SJCRH30 (cell line): ENCODE results near the gene PRRT2. TPM values are rescaled to one million over a fixed set of nuclear protein-coding genes. Genes with fewer than 3 reads are reported as not detected.
"Not testable (repeated sequence)": the region's sequence is repeated elsewhere in the genome, so short reads cannot be mapped to it uniquely, and the experiment has no call there.

Experiments
- DNase-seq, 2 experiments: peaks; one replicate each; pipeline ENCODE4 v3.0.0-alpha.2; 2015 to 2020
- H3K27ac ChIP-seq: fragments of 250-450 bp; sonication (Bioruptor Pico); 2 replicates; pipeline ENCODE4 v1.5.1; 2020; ENCODE audit warnings: mild to moderate bottlenecking, moderate library complexity
- H3K27me3 ChIP-seq: fragments of 250-450 bp; sonication (Bioruptor Pico); 2 replicates; pipeline ENCODE4 v1.5.1; 2020; ENCODE audit warnings: mild to moderate bottlenecking, moderate library complexity
- H3K36me3 ChIP-seq: fragments of 250-450 bp; sonication (Bioruptor Pico); 2 replicates; pipeline ENCODE4 v1.5.1; 2020; ENCODE audit warnings: mild to moderate bottlenecking, moderate library complexity
- H3K4me1 ChIP-seq: fragments of 250-450 bp; sonication (Bioruptor Pico); 2 replicates; pipeline ENCODE4 v1.5.1; 2020; ENCODE audit warnings: mild to moderate bottlenecking, moderate library complexity
- H3K4me3 ChIP-seq: fragments of 250-450 bp; sonication (Bioruptor Pico); 2 replicates; pipeline ENCODE4 v1.5.1; 2020; ENCODE audit warnings: mild to moderate bottlenecking, moderate library complexity
- H3K9me3 ChIP-seq: fragments of 250-450 bp; sonication (Bioruptor Pico); replicated peaks from 2 replicates; pipeline ENCODE4 v1.5.1; 2020; ENCODE audit warnings: mild to moderate bottlenecking, moderate library complexity
- total RNA-seq: library from RNA; depleted of rRNA; stranded (reverse); fragments of >200 nt; shearing (Covaris generic); gene quantifications from 2 replicates; pipeline ENCODE4 v1.2.3, GENCODE V29; 2014; rRNA removed

PRRT2 gene
- total RNA-seq, result 0.81 and 1.5 TPM in 2 replicates

DNA sequence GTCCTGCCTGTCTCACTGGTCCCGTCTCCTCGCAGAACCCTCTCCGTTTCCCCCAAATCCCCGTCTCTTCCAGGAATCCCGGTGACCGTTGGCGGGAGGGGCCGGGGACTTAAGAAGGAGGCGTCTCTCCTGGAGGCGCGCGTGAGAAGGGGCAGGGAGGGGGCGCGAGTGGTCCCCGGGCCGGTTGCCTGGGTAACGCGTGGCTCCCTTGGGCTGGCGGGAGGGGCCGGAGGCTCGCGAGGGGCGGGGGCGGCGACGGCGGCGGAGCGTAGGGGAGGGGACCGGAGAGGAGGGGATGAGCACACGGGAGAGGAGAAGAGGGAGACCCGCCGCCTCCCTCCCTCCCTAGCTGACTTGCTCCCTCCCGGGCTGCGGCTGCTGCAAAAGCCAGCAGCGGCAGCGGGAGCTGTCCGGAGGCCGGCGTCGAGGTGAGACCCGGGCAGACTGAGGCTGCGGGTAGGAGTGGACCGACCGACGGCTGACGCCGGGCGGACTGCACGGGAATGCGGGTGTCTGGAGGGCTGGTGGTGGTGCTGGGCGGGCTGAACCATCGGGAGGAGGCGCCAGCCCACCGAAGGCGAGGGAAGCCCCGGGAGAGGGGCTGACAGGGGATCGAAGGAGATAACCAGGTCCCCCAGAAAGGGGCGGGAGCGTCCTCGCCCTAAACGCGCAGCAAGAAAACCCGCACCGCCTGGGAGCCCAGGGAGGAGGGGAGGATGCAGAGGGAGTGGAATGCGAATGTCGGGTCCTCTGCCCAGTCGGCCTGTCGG lies at the start of gene PRRT2:
Gene PRRT2 (plus strand): TSS at position 298 of the 770 bp plus-strand sequence. CDS start 862 bp downstream, outside the sequence.
- DNase-seq, result peak; percentile 49 to 60

DNA sequence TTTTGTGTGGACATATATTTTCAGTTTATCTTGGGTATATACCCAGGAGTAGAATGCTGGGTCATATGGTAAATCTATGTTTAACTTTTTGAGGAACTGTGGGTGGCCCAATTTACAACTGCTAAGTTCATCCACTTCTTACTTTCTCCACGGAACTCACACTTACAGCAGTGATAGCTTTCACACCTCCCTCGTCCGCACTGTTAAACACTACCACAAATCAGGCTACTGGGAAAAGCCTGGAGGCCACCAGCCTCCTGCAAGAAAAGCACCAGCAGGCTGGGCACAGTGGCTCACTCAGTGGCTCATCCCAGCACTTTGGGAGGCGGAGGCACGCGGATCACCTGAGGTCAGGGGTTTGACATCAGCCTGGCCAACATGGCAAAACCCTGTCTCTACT lies 48.7 kb upstream of the PRRT2 start:
- H3K27ac ChIP-seq, result no peak overlapping the region
- no peaks in the 10 kb centered on the region for H3K4me1 ChIP-seq
- H3K36me3 ChIP-seq, result no peaks in the 10 kb centered on the region
- no peaks in the 10 kb centered on the region for H3K27me3 ChIP-seq
- no peak for DNase-seq
- H3K9me3 ChIP-seq, result no peaks in the 10 kb centered on the region
- H3K4me3 ChIP-seq, result no peak overlapping the region

More for the DNA sequence above, at the start of gene PRRT2:
- Histone ChIP-seq H3K36me3 (peaks cover 20% of the 10 kb centered on the region), H3K27ac (peak within 1 kb of the TSS; percentile 16; the same call in 1 of the 2 replicates), H3K4me3 (peak within 1 kb of the TSS; percentile 58), H3K27me3 (no peaks in the 10 kb centered on the region), H3K9me3 (no peaks in the 10 kb centered on the region), H3K4me1 (peaks cover 11% of the 10 kb centered on the region)

DNA sequence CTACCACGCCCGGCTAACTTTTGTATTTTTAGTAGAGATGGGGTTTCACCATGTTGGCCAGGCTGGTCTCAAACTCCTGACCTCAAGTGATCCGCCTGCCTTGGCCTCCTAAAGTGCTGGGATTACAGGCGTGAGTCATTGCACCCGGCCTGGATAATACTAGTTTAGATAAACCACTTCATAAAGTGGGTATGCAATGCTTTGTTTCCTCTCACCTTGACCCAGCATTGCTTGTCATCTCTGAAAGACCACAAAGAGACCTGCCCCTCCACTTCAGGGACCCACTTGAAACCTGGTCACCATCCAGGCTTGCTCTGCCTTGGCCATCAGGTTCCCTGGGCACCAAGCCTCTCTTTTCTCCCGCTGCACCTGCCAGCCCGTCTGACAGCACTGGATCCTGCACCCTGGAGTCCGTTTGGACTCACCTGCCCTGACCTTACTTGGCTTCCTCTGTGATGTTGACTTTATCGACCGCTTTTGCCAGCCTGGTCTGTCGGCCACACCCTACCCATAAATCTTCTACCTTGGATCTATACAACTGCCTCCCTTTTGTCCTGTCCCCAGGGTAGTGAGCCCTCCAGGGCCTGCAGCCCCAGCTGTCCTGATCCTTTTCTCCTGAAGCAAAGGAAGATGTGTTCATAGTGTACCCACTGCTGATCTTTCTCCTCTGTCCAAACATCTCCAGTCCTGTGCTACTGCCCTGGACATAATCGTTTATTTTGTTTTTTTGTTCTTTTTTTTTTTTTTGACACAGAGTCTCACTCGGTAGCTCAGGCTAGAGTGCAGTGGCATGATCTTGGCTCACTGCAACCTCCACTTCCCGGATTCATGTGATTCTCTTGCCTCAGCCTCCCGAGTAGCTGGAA lies 46.6 kb upstream of the PRRT2 start:
- H3K9me3 ChIP-seq, result no peaks in the 10 kb centered on the region
- H3K27me3 ChIP-seq, result no peaks in the 10 kb centered on the region
- H3K4me3 ChIP-seq, result no peak overlapping the region
- no peak for DNase-seq
- no peaks in the 10 kb centered on the region for H3K36me3 ChIP-seq
- H3K27ac ChIP-seq, result no peak overlapping the region
- no peaks in the 10 kb centered on the region for H3K4me1 ChIP-seq

DNA sequence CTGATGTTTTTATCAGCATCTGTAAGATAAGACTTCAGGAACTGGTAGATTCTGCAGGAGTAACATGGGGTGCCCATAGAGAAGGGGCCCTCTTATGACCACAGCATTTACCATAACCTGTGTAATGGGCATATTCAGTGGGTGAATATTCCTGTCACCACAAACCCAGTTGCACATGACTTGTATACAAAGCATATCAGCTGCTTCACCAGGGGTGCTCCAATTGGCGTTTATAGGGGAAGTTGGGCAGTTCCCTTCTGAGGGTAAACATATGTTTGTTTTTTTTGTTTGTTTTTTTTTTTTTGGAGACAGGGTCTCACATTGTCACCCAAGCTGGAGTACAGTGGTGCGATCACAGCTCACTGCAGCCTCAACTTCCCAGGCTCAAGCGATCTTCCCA lies 45.4 kb upstream of the PRRT2 start:
- Histone ChIP-seq H3K36me3 (no peaks in the 10 kb centered on the region), H3K9me3 (no peaks in the 10 kb centered on the region), H3K27ac (no peak overlapping the region), H3K4me1 (no peaks in the 10 kb centered on the region), H3K4me3 (no peak overlapping the region), H3K27me3 (no peaks in the 10 kb centered on the region)
- no peak for DNase-seq

DNA sequence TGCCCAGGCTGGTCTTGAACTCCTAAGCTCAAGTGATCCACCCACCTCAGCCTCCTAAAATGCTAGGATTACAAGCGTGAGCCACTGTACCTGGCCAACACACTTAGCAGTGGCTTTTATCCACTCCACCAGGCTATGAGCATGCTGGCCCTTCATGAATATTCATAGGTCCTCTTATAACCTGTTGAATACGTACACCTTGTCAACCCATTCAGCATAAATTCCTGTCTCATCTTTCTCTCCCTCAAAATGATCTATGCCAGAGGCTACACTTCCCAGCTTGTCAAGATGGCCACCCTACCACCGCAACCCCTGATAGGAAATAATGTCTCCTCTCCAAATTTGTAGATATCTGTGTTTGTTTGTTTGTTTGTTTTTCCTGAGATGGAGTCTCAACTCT lies 44.9 kb upstream of the PRRT2 start:
- Histone ChIP-seq H3K4me3 (no peak overlapping the region), H3K27me3 (no peaks in the 10 kb centered on the region), H3K4me1 (no peaks in the 10 kb centered on the region), H3K9me3 (no peaks in the 10 kb centered on the region), H3K36me3 (no peaks in the 10 kb centered on the region), H3K27ac (no peak overlapping the region)
- no peak for DNase-seq

DNA sequence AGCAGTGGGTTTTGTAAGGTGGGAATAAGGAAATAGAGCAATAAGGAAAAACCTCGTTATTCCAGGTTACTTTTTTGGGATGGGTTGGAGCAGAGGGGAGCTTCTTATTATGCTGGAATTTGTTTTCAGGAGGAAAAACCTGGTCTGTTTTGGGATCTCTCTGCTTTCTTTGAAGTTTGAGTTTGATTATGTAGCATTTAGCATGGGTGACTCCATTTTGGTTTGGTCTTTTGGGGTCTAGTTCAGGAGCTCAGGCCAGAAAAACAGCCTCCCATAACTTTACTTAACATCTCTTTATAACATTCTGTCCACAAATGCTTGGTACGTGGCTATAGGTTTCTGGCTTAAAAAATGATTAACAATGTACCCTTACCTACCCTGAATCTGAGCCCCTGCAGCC lies 42.5 kb upstream of the PRRT2 start:
- no peak for DNase-seq
- Histone ChIP-seq H3K4me1 (no peaks in the 10 kb centered on the region), H3K27ac (no peak overlapping the region), H3K9me3 (no peaks in the 10 kb centered on the region), H3K36me3 (no peaks in the 10 kb centered on the region), H3K4me3 (no peak overlapping the region), H3K27me3 (no peaks in the 10 kb centered on the region)

DNA sequence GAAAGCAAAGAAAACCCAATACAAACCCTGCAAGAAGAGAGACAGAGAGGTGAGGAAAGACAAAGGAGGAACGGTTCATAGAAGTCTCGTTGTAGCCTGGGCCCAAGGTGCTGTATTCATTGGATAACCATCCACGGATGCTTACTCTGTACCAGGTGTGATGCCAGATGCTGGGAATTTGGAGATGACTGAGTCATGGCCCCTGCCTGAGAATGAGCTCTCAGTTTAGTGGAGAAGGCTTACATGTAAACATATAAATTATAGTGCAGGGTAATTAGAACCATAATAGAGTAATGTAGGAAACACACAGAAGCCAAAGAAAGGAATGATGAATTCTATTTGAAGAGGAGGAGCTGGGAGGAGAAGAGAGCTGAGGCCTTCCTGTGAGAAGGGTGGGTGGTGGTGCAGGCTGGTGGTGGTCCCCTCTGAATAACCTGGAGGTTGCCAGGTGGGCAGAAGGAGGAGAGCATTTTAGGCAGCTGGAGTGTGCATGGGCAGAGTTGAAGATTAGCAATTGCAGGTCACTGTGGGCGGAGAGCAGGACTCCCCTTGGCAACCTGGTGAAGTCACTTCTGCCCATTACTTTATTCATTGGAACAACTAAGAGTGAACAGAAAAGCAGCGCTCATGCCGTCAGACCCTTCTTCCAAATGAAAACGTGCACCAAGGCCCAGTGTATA lies 41.6 kb upstream of the PRRT2 start:
- H3K9me3 ChIP-seq, result no peaks in the 10 kb centered on the region
- H3K27me3 ChIP-seq, result no peaks in the 10 kb centered on the region
- H3K4me3 ChIP-seq, result no peak overlapping the region
- DNase-seq, result no peak
- H3K4me1 ChIP-seq, result no peaks in the 10 kb centered on the region
- no peaks in the 10 kb centered on the region for H3K36me3 ChIP-seq
- no peak overlapping the region for H3K27ac ChIP-seq

DNA sequence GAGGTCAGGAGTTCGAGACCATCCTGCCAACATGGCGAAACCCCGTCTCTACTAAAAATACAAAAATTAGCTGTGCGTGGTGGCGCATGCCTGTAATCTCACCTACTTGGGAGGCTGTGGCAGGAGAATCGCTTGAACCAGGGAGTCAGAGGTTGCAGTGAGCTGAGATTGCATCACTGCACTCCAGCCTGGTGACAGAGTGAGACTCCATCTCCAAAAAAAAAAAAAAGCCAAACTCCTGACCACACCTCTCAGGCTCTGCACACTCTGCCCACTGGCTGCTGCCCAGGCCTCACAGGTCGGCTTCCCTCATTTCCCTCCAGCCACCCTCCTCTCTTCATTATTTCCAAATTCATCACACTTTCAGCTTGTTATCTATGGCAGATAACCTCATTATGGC lies 39.7 kb upstream of the PRRT2 start:
- H3K36me3 ChIP-seq, H3K4me3 ChIP-seq, H3K27me3 ChIP-seq, H3K4me1 ChIP-seq, DNase-seq, H3K9me3 ChIP-seq, H3K27ac ChIP-seq: not testable (repeated sequence)

DNA sequence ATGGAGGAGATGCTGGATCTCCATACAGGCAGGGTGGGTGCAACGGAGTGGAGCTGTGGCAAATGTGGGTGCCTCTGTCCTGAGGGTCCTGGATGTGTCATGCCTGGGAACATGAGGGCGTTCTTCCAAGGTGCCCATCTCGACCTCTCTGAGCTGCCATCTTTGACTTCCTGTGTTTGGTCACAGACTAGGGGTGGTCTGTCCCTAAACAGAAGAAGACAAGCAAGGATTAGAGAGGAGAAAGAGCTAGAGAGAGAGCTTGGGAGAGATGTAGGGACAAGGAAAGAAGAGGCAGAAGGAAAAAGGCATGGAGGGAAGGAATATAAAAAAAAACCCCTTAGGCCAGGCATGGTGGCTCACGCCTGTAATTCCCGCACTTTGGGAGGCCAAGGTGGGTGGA lies 37.3 kb upstream of the PRRT2 start:
- Histone ChIP-seq H3K27me3 (no peaks in the 10 kb centered on the region), H3K36me3 (no peaks in the 10 kb centered on the region), H3K4me3 (no peak overlapping the region), H3K4me1 (peaks cover 7% of the 10 kb centered on the region; the same call in 1 of the 2 replicates), H3K27ac (no peak overlapping the region), H3K9me3 (no peaks in the 10 kb centered on the region)
- no peak for DNase-seq

DNA sequence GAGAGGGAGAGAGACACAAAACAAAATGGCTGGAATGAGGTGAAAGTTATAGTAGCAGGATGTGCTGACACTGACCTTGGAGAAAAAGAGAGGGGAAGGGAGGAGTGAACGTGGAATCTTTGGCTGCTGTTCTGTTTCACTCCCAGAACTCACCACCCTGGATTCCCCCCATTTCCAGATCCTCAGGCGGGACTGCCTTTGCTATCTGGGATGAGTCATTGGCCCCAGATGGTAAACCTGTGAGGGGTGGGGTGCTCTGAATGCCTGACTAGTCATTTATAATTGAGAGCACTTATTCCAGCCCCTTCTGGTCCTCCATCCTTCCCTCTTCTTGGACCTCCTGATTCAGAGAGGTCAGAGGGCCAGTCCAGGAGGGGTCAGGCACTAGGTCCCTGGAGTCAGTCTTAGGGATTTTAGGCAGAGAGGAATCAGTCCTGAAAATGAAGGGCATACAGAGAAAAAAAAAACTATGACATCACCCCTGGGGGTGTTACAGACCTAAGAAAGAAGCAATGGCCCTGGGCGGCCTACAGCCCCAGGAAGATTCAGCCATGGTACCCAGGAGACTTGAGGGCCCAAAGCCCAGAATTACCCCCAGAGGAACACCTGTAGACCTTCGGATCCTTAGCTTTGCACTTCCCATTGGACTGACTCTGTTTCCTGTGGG lies 36.1 kb upstream of the PRRT2 start:
- Histone ChIP-seq H3K36me3 (no peaks in the 10 kb centered on the region), H3K27ac (no peak overlapping the region)
- no peak for DNase-seq

DNA sequence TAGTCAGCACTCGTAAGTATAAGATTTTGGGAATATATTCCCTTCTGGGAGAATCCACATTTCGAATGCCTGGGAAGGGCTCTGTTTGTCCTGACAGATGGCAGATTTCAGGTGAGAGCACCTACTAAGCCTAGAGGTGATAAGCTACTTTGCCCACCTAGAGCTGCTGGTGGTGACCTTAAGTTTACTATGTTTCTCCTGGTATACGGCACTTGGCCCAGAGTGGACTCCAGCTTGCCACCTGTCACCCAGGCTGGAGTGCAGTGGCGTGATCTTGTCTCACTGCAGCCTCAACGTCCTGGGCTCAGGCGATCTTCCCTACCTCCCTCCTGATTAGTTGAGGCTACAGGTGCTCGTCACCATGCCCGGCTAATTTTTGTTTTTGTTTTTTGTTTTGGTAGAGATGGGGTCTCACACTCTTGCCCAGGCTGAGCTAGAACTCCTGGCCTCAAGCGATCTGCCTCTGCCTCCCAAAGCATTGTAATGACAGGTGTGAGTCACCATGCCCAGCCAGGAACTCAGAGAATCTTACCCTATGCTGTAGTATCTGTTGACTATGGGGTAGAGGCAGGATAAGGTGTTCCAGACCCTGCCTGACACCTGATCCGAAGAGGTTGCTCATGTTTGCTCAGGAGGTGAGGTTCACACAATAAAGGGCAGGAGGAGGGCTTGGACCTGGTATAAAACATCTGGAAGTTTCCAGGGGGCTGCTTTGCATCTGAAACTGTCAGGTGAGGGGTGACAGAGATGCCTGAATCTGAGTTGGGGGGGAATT lies 34.2 kb upstream of the PRRT2 start, which contains the start of gene ZG16:
Gene ZG16 (plus strand): TSS at position 681 of the 775 bp plus-strand sequence. CDS start 1,011 bp downstream, outside the sequence.
- no peak within 1 kb of the TSS for H3K4me3 ChIP-seq
- no peaks in the 10 kb centered on the region for H3K36me3 ChIP-seq
- H3K9me3 ChIP-seq, result no peaks in the 10 kb centered on the region
- no peak within 1 kb of the TSS for H3K27ac ChIP-seq
- no peaks in the 10 kb centered on the region for H3K27me3 ChIP-seq
- H3K4me1 ChIP-seq, result peaks cover 9% of the 10 kb centered on the region; the same call in 1 of the 2 replicates
- DNase-seq, result no peak

More for the DNA sequence above, 36.1 kb upstream of the PRRT2 start:
- H3K4me3 ChIP-seq, result no peak overlapping the region
- H3K27me3 ChIP-seq, result no peaks in the 10 kb centered on the region
- H3K9me3 ChIP-seq, result no peaks in the 10 kb centered on the region
- peaks cover 9% of the 10 kb centered on the region; the same call in 1 of the 2 replicates for H3K4me1 ChIP-seq

DNA sequence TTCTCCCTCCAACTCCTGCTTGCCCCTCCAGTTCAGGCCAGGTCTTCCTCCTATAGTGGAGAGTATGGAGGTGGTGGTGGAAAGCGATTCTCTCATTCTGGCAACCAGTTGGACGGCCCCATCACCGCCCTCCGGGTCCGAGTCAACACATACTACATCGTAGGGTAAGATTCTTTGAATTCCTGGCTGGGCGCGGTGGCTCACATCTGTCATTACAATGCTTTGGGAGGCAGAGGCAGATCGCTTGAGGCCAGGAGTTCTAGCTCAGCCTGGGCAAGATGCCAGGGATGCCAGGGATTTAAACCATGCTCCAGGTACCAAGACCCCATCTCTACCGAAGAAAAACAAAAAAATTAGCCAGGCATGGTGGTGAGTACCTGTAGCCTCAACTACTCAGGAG lies 32.5 kb upstream of the PRRT2 start:
- H3K36me3 ChIP-seq, result no peaks in the 10 kb centered on the region
- no peaks in the 10 kb centered on the region for H3K27me3 ChIP-seq
- DNase-seq, result peak; percentile 29 to 61
- no peak overlapping the region for H3K4me3 ChIP-seq
- peaks cover 9% of the 10 kb centered on the region; the same call in 1 of the 2 replicates for H3K4me1 ChIP-seq
- no peaks in the 10 kb centered on the region for H3K9me3 ChIP-seq
- no peak overlapping the region for H3K27ac ChIP-seq

DNA sequence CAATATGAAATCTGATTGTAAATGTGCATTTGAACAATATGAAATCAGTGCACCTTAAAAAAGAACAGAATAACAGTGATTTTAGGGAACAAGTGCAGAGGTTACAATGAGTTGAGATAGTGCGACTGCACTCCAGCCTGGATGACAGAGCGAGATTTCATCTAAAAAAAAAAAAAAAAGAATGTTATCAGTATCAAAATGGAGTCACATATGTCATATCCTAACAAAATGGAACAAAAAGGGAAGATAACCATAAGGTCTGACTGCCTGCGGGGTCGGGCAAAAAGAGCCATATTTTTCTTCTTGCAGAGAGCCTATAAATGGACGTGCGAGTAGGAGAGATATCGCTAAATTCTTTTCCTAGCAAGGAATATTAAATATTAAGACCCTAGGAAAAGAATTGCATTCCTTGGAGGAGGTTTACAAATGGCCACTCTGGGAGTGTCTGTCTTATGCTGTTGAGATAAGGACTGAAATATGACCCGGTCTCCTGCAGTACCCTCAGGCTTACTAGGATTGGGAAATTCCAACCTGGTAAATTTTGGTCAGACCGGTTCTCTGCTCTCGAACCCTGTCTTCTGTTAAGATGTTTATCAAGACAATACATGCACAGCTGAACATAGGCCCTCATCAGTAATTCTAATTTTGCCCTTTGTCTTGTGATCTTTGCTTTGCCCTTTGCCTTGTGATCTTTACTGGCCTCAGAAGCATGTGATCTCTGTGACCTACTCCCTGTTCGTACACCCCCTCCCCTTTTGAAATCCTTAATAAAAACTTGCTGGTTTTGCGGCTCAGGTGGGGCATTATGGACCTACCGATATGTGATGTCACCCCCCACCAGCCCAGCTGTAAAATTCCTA lies 28.7 kb upstream of the PRRT2 start:
- not testable (repeated sequence) for H3K27ac ChIP-seq, H3K27me3 ChIP-seq, H3K4me1 ChIP-seq, H3K4me3 ChIP-seq, H3K9me3 ChIP-seq, H3K36me3 ChIP-seq, DNase-seq
